B cell (primary cell): ENCODE data around the gene LILRB4. TPM values are rescaled to one million over a fixed set of nuclear protein-coding genes. Genes with fewer than 3 reads are reported as not detected.

Source experiments
- ATAC-seq: fragments of 200-7000 bp; cut with Tn5 transposase; one replicate; pipeline ENCODE4 v1.10.0; 2021; ENCODE audit warnings: low read depth, mild to moderate bottlenecking, moderate number of reproducible peaks, moderate library complexity
- CTCF ChIA-PET: fragments of 350-600 bp; sonication (Branson Sonifier 250); formaldehyde crosslinking; loops from one replicate; lab custom pipeline; 2021; ENCODE audit warnings: antibody characterized with exemption, inconsistent platforms; lab: Charles Lee
- POLR2A ChIA-PET: fragments of 350-600 bp; sonication (Branson Sonifier 250); formaldehyde crosslinking; loops from one replicate; lab custom pipeline; 2021; ENCODE audit warnings: antibody characterized with exemption; lab: Charles Lee
- DNase-seq: peaks from one replicate; pipeline ENCODE4 v3.0.0; 2013
- H2AFZ ChIP-seq: 2 replicates; pipeline ENCODE4 v1.6.1; 2012; ENCODE audit warnings: mild to moderate bottlenecking, low read depth, low read length; ENCODE audit not compliant: insufficient read depth, poor library complexity, severe bottlenecking
- H3K27ac ChIP-seq, 2 donors: 1 replicate in 1 of 2; 2 replicates in 1 of 2; pipeline ENCODE4 v1.5.1; 2012 to 2013; ENCODE audit warnings: low read length in 2 of 2, mild to moderate bottlenecking in 2 of 2, moderate library complexity in 1 of 2
- H3K27me3 ChIP-seq, 4 experiments: fragments of 200-600 bp in 1 of 4; sonication (generic) in 1 of 4; replicated peaks in 1 of 4; 1 replicate in 2 of 4; 2 replicates in 2 of 4; pipeline versions ENCODE4 v1.6.1 to v1.7.0; 2013 to 2016; ENCODE audit warnings: low read length in 3 of 4, mild to moderate bottlenecking in 2 of 4, mixed read lengths in 1 of 4, moderate library complexity in 1 of 4; ENCODE audit not compliant: insufficient read depth in 4 of 4, control insufficient read depth in 3 of 4; ENCODE audit errors: control extremely low read depth in 1 of 4
- H3K36me3 ChIP-seq, 2 experiments: replicated peaks in 1 of 2; 1 replicate in 1 of 2; 2 replicates in 1 of 2; pipeline versions ENCODE4 v1.6.1 to v1.7.1; 2013; ENCODE audit warnings: low read length in 1 of 2; ENCODE audit not compliant: insufficient read depth in 2 of 2, control insufficient read depth in 1 of 2; ENCODE audit errors: control extremely low read depth in 1 of 2, extremely low read depth in 1 of 2
- H3K4me1 ChIP-seq, 2 donors: fragments of 200-600 bp in 1 of 2; sonication (generic) in 1 of 2; 1 replicate in 1 of 2; 2 replicates in 1 of 2; pipeline versions ENCODE4 v1.5.1 to v1.6.1; 2013 to 2017; ENCODE audit warnings: low read length in 2 of 2; ENCODE audit not compliant: control insufficient read depth in 2 of 2, insufficient read depth in 2 of 2
- H3K4me2 ChIP-seq: replicated peaks from 2 replicates; pipeline ENCODE3; 2012; ENCODE audit warnings: mild to moderate bottlenecking, low read depth, low read length; ENCODE audit not compliant: poor library complexity, severe bottlenecking
- H3K4me3 ChIP-seq, 5 experiments: fragments of 200-600 bp in 1 of 5; sonication (generic) in 1 of 5; 1 replicate in 3 of 5; 2 replicates in 2 of 5; pipeline versions ENCODE4 v1.5.1 to v1.7.0; 2011 to 2016; ENCODE audit warnings: low read length in 4 of 5, mild to moderate bottlenecking in 4 of 5, low read depth in 2 of 5, control low read depth in 1 of 5, moderate library complexity in 1 of 5; ENCODE audit not compliant: insufficient read depth in 1 of 5; ENCODE audit errors: control extremely low read depth in 1 of 5, extremely low read depth in 1 of 5
- H3K79me2 ChIP-seq: fragments of 200-600 bp; sonication (generic); one replicate; pipeline ENCODE4 v1.6.0; 2016; ENCODE audit warnings: low read length; ENCODE audit not compliant: control insufficient read depth, insufficient read depth
- H3K9ac ChIP-seq: fragments of 200-600 bp; sonication (generic); 2 replicates; pipeline ENCODE4 v1.6.1; 2017; ENCODE audit warnings: mild to moderate bottlenecking, low read length, moderate library complexity
- H3K9me3 ChIP-seq, 3 donors: one replicate each; pipeline versions ENCODE4 v1.6.1 to v1.7.1; 2013; ENCODE audit warnings: low read length in 2 of 3; ENCODE audit not compliant: control insufficient read depth in 2 of 3, insufficient read depth in 1 of 3; ENCODE audit errors: control extremely low read depth in 1 of 3
- H4K20me1 ChIP-seq: 2 replicates; pipeline ENCODE4 v1.6.0; 2012; ENCODE audit warnings: mild to moderate bottlenecking, low read length; ENCODE audit not compliant: insufficient read depth, control insufficient read depth, poor library complexity, severe bottlenecking
- H3K27ac Mint-ChIP-seq: one replicate; pipeline ENCODE4 v1.8.0; 2021; ENCODE audit warnings: mixed read lengths
- H3K27me3 Mint-ChIP-seq: one replicate; pipeline ENCODE4 v1.8.0; 2021; ENCODE audit warnings: mixed read lengths
- H3K4me1 Mint-ChIP-seq: one replicate; pipeline ENCODE4 v1.8.0; 2021; ENCODE audit warnings: mixed read lengths
- H3K4me3 Mint-ChIP-seq: one replicate; pipeline ENCODE4 v1.8.0; 2021; ENCODE audit warnings: mixed read lengths
- H3K9me3 Mint-ChIP-seq: one replicate; pipeline ENCODE4 v1.8.0; 2022; ENCODE audit warnings: mixed read lengths; ENCODE audit not compliant: insufficient read depth
- EZH2 ChIP-seq: IDR thresholded peaks from 2 replicates; pipeline ENCODE4 v1.6.1; 2012; ENCODE audit warnings: borderline replicate concordance, low read depth, mild to moderate bottlenecking, moderate library complexity, low read length; ENCODE audit not compliant: insufficient read depth, poor library complexity, severe bottlenecking
- WGBS: methylation state at CpG from one replicate; pipeline ENCODE4 v1.1.5; 2013; ENCODE audit warnings: missing lambda C conversion rate; ENCODE audit not compliant: insufficient coverage; 5-methylcytosine and 5-hydroxymethylcytosine counted together
- intact Hi-C: fragments of 100-400 bp; cut with micrococcal nuclease; formaldehyde crosslinking; loops from one replicate; pipeline ENCODE4 v1.10.0; 2022
- polyA plus RNA-seq: library from polyadenylated mRNA; depleted of rRNA; stranded (reverse); fragments of >200 nt; gene quantifications from 2 replicates; pipeline ENCODE4 v1.2.3, GENCODE V29; 2012
- total RNA-seq, 2 donors: library from RNA; stranded (reverse); fragments of 120-200 nt in 1 of 2; gene quantifications; 1 replicate in 1 of 2; 2 replicates in 1 of 2; pipeline versions ENCODE4 v1.2.3 to v1.2.4, GENCODE V29; 2013 to 2022
- TF ChIP-seq, protein P1 (sequence below): fragments of 200-600 bp; IDR thresholded peaks from one replicate; pipeline ENCODE4 v1.8.0; 2022; ENCODE audit warnings: antibody characterized with exemption, mild to moderate bottlenecking

Gene LILRB4
- total and polyA plus RNA-seq, 2 donors (not counting 1 experiment from before 2014, with no cell fraction given), result 1.1 to 2.8 TPM

- Mint-ChIP-seq H3K4me1 (peaks cover 6% of the 10 kb centered on the region), H3K27me3 (peaks cover 4% of the 10 kb centered on the region), H3K4me3 (no peak overlapping the region), H3K9me3 (no peaks in the 10 kb centered on the region), H3K27ac (no peak overlapping the region)
- no peak overlapping the region for H3K4me3 ChIP-seq
- peaks cover 0 to 3% (median 0%) of the 10 kb centered on the region in 3 donors for H3K9me3 ChIP-seq
- H3K27me3 ChIP-seq, result no peaks in the 10 kb centered on the region
- 46% methylated on average over 3 of the region's 5 CpGs for WGBS
- ATAC-seq, result no peak
- no peak overlapping the region for H2AFZ ChIP-seq
- ChIA-PET CTCF (no interaction called here), POLR2A (no interaction called here)
- peaks cover 6 to 9% of the 10 kb centered on the region in 2 donors for H3K4me1 ChIP-seq
- H3K9ac ChIP-seq, result no peak overlapping the region
- no peak for DNase-seq
- TF ChIP-seq, protein P1, sequence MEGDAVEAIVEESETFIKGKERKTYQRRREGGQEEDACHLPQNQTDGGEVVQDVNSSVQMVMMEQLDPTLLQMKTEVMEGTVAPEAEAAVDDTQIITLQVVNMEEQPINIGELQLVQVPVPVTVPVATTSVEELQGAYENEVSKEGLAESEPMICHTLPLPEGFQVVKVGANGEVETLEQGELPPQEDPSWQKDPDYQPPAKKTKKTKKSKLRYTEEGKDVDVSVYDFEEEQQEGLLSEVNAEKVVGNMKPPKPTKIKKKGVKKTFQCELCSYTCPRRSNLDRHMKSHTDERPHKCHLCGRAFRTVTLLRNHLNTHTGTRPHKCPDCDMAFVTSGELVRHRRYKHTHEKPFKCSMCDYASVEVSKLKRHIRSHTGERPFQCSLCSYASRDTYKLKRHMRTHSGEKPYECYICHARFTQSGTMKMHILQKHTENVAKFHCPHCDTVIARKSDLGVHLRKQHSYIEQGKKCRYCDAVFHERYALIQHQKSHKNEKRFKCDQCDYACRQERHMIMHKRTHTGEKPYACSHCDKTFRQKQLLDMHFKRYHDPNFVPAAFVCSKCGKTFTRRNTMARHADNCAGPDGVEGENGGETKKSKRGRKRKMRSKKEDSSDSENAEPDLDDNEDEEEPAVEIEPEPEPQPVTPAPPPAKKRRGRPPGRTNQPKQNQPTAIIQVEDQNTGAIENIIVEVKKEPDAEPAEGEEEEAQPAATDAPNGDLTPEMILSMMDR, result no peak
- TF ChIP-seq EZH2, result no peak
- no peaks in the 10 kb centered on the region for H3K36me3 ChIP-seq
- no peaks in the 10 kb centered on the region for H4K20me1 ChIP-seq
- H3K4me2 ChIP-seq, result no peak overlapping the region
- H3K79me2 ChIP-seq, result no peaks in the 10 kb centered on the region
- no peak overlapping the region for H3K27ac ChIP-seq
- intact Hi-C loops, result no loop called here
Observed at GRCh38 chr19:54644056-54644455, 18.7 kb upstream of the LILRB4 start.

- no peak for DNase-seq
- no peak overlapping the region for H3K27ac Mint-ChIP-seq
- H3K36me3 ChIP-seq, result no peaks in the 10 kb centered on the region
- 95% methylated on average over 14 of the region's 19 CpGs for WGBS
- peaks cover 4% of the 10 kb centered on the region for H3K4me1 Mint-ChIP-seq
- H3K4me1 ChIP-seq, result peaks cover 6 to 9% of the 10 kb centered on the region in 2 donors
- H3K4me3 ChIP-seq, result no peak overlapping the region
- TF ChIP-seq EZH2, result no peak
- TF ChIP-seq, protein P1, result no peak
- H3K4me2 ChIP-seq, result no peak overlapping the region
- H4K20me1 ChIP-seq, result no peaks in the 10 kb centered on the region
- no peak overlapping the region for H3K9ac ChIP-seq
- no peaks in the 10 kb centered on the region for H3K79me2 ChIP-seq
- H3K9me3 Mint-ChIP-seq, result no peaks in the 10 kb centered on the region
- peaks cover 0 to 3% (median 0%) of the 10 kb centered on the region in 3 donors for H3K9me3 ChIP-seq
- H3K27me3 Mint-ChIP-seq, result peaks cover 4% of the 10 kb centered on the region
- H3K27me3 ChIP-seq, result no peaks in the 10 kb centered on the region
- H3K4me3 Mint-ChIP-seq, result no peak overlapping the region
- POLR2A ChIA-PET, result no interaction called here
- H2AFZ ChIP-seq, result no peak overlapping the region
- intact Hi-C loops, result no loop called here
- H3K27ac ChIP-seq, result no peak overlapping the region
- no peak for ATAC-seq
- CTCF ChIA-PET, result interaction anchor here (2.3 kb wide), 1 partner anchor 167 kb away, joined by 9 read pairs; no protein-coding TSS in a partner anchor
Observed at GRCh38 chr19:54646331-54646841, 16.4 kb upstream of the LILRB4 start.
